Neural cell (in vitro differentiated cells): Measurements from ENCODE around the gene COX6B2. TPM values are rescaled to one million over a fixed set of nuclear protein-coding genes. Genes with fewer than 3 reads are reported as not detected.

Experiments
- H2AFZ ChIP-seq: fragments of 200-600, 300-800 bp; sonication (generic), shearing (Covaris generic); 2 replicates; pipeline ENCODE4 v1.6.0; 2014; ENCODE audit warnings: low read depth, mild to moderate bottlenecking, antibody characterized with exemption, low read length, moderate library complexity
- H3F3A ChIP-seq: fragments of 200-600 bp; shearing (Covaris generic); 2 replicates; pipeline ENCODE4 v1.6.1; 2016; ENCODE audit warnings: mild to moderate bottlenecking, moderate library complexity, mixed read lengths, antibody characterized with exemption, low read length; ENCODE audit not compliant: insufficient read depth, poor library complexity, severe bottlenecking
- H3K27ac ChIP-seq: fragments of 200-600, 300-800 bp; sonication (generic), shearing (Covaris generic); 2 replicates; pipeline ENCODE4 v1.5.1; 2014; ENCODE audit warnings: mild to moderate bottlenecking, low read length, moderate library complexity
- H3K27me3 ChIP-seq: fragments of 300-800, 200-600 bp; sonication (generic), shearing (Covaris generic); 2 replicates; pipeline ENCODE4 v1.6.0; 2014; ENCODE audit warnings: mild to moderate bottlenecking, low read depth, low read length, moderate library complexity; ENCODE audit not compliant: insufficient read depth
- H3K36me3 ChIP-seq: fragments of 300-800, 200-600 bp; sonication (generic), shearing (Covaris generic); 2 replicates; pipeline ENCODE4 v1.5.1; 2014; ENCODE audit warnings: mild to moderate bottlenecking, antibody characterized with exemption, low read length, moderate library complexity; ENCODE audit not compliant: insufficient read depth
- H3K4me2 ChIP-seq: fragments of 300-800, 200-600 bp; sonication (generic), shearing (Covaris generic); 2 replicates; pipeline ENCODE4 v1.6.0; 2014; ENCODE audit warnings: mild to moderate bottlenecking, low read length
- H3K4me3 ChIP-seq: fragments of 300-800, 200-600 bp; sonication (generic), shearing (Covaris generic); 2 replicates; pipeline ENCODE4 v1.5.1; 2014; ENCODE audit warnings: mild to moderate bottlenecking, low read length, moderate library complexity
- H3K79me2 ChIP-seq: fragments of 200-600 bp; shearing (Covaris generic); replicated peaks from 2 replicates; pipeline ENCODE4 v1.6.0; 2014; ENCODE audit warnings: mild to moderate bottlenecking, low read length, moderate library complexity; ENCODE audit not compliant: insufficient read depth
- H3K9ac ChIP-seq: fragments of 300-800, 200-600 bp; sonication (generic), shearing (Covaris generic); 2 replicates; pipeline ENCODE4 v1.6.1; 2016; ENCODE audit warnings: mild to moderate bottlenecking, low read length, mixed read lengths
- H3K9me2 ChIP-seq: fragments of 200-600 bp; shearing (Covaris generic); 2 replicates; pipeline ENCODE4 v1.6.1; 2016; ENCODE audit warnings: mild to moderate bottlenecking, low read length, mixed read lengths; ENCODE audit not compliant: insufficient read depth
- H3K9me3 ChIP-seq: fragments of 200-600, 300-800 bp; sonication (generic), shearing (Covaris generic); 2 replicates; pipeline ENCODE4 v1.6.1; 2016; ENCODE audit warnings: mild to moderate bottlenecking, mixed run types, low read length, moderate library complexity, mixed read lengths
- H4K20me1 ChIP-seq: fragments of 200-600 bp; shearing (Covaris generic); 2 replicates; pipeline ENCODE4 v1.6.1; 2016; ENCODE audit warnings: mild to moderate bottlenecking, mixed run types; ENCODE audit not compliant: insufficient read depth
- EP300 ChIP-seq: fragments of 450-650 bp; conservative IDR thresholded peaks from 2 replicates; pipeline ENCODE4 v1.6.1; 2014; ENCODE audit warnings: antibody characterized with exemption, mild to moderate bottlenecking, moderate library complexity; ENCODE audit not compliant: poor library complexity, severe bottlenecking
- EZH2 ChIP-seq: fragments of 200-600, 300-800 bp; shearing (Covaris generic), sonication (generic); IDR thresholded peaks from 2 replicates; pipeline ENCODE4 v1.6.1; 2014; ENCODE audit warnings: antibody characterized with exemption, low read length, borderline replicate concordance, mild to moderate bottlenecking; ENCODE audit not compliant: insufficient read depth, poor library complexity, severe bottlenecking
- MXI1 ChIP-seq: fragments of 450-650 bp; conservative IDR thresholded peaks from 2 replicates; pipeline ENCODE4 v1.6.1; 2014; ENCODE audit warnings: antibody characterized with exemption, mild to moderate bottlenecking; ENCODE audit not compliant: poor library complexity, severe bottlenecking
- POLR2AphosphoS5 ChIP-seq: IDR thresholded peaks from 2 replicates; pipeline ENCODE4 v1.6.1; 2012
- RAD21 ChIP-seq: fragments of 450-650 bp; conservative IDR thresholded peaks from 2 replicates; pipeline ENCODE4 v1.6.1; 2014; ENCODE audit warnings: antibody characterized with exemption, mild to moderate bottlenecking, moderate library complexity
- SMC3 ChIP-seq: fragments of 450-650 bp; conservative IDR thresholded peaks from 2 replicates; pipeline ENCODE4 v1.6.1; 2014; ENCODE audit warnings: antibody characterized with exemption, mild to moderate bottlenecking, moderate library complexity; ENCODE audit not compliant: poor library complexity
- TAF1 ChIP-seq: IDR thresholded peaks from 2 replicates; pipeline ENCODE4 v1.6.1; 2012; ENCODE audit warnings: low read depth
- polyA plus RNA-seq: library from polyadenylated mRNA; depleted of rRNA; stranded (reverse); fragments of >200 nt; gene quantifications from 2 replicates; pipeline ENCODE4 v1.2.3, GENCODE V29; 2014
- TF ChIP-seq, protein P1 (sequence below): IDR thresholded peaks from 2 replicates; pipeline ENCODE4 v1.6.1; 2012; ENCODE audit warnings: borderline replicate concordance
- TF ChIP-seq, protein P2 (sequence below): fragments of 450-650 bp; IDR thresholded peaks from 2 replicates; pipeline ENCODE4 v1.5.1; 2014; ENCODE audit warnings: antibody characterized with exemption, mild to moderate bottlenecking, moderate library complexity; ENCODE audit not compliant: poor library complexity, severe bottlenecking

COX6B2 gene
- polyA plus RNA-seq, 1 donor from 2014 or later, result 0.17 TPM

DNA sequence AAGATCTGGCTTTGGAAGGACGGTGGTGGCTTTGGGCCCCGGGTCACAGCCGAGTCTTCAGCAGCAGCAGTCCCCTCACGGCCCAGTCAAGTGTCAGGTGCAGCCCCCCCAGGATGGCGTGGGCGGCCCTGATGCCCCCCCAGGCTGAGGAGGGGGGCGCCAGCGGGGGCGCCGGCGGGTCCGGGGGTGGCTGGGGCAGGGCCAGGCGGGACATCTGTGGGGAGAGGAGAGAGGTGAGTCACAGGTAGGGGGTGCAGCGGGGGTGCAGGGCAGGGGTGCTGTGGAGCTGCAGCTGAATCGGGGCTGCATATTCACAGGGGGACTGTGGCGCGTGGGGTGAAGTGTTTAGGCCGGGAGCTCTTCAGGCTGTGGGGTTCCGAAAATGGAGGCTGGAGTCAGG is 11.4 kb upstream of the COX6B2 start:
- no peak overlapping the region for H2AFZ ChIP-seq
- no peaks in the 10 kb centered on the region for H3K9me2 ChIP-seq
- H3K79me2 ChIP-seq, result no peaks in the 10 kb centered on the region
- H3K27ac ChIP-seq, result no peak overlapping the region
- H3F3A ChIP-seq, result no peaks in the 10 kb centered on the region
- no peak overlapping the region for H3K4me2 ChIP-seq
- H3K27me3 ChIP-seq, result peaks cover 31% of the 10 kb centered on the region
- no peak overlapping the region for H3K4me3 ChIP-seq
- no peak overlapping the region for H3K9ac ChIP-seq
- TF ChIP-seq MXI1 (no peak), EZH2 (no peak), RAD21 (no peak), POLR2AphosphoS5 (no peak), TAF1 (no peak), SMC3 (no peak), EP300 (no peak)
- TF ChIP-seq, protein P1, sequence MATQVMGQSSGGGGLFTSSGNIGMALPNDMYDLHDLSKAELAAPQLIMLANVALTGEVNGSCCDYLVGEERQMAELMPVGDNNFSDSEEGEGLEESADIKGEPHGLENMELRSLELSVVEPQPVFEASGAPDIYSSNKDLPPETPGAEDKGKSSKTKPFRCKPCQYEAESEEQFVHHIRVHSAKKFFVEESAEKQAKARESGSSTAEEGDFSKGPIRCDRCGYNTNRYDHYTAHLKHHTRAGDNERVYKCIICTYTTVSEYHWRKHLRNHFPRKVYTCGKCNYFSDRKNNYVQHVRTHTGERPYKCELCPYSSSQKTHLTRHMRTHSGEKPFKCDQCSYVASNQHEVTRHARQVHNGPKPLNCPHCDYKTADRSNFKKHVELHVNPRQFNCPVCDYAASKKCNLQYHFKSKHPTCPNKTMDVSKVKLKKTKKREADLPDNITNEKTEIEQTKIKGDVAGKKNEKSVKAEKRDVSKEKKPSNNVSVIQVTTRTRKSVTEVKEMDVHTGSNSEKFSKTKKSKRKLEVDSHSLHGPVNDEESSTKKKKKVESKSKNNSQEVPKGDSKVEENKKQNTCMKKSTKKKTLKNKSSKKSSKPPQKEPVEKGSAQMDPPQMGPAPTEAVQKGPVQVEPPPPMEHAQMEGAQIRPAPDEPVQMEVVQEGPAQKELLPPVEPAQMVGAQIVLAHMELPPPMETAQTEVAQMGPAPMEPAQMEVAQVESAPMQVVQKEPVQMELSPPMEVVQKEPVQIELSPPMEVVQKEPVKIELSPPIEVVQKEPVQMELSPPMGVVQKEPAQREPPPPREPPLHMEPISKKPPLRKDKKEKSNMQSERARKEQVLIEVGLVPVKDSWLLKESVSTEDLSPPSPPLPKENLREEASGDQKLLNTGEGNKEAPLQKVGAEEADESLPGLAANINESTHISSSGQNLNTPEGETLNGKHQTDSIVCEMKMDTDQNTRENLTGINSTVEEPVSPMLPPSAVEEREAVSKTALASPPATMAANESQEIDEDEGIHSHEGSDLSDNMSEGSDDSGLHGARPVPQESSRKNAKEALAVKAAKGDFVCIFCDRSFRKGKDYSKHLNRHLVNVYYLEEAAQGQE, result no peak
- TF ChIP-seq, protein P2, sequence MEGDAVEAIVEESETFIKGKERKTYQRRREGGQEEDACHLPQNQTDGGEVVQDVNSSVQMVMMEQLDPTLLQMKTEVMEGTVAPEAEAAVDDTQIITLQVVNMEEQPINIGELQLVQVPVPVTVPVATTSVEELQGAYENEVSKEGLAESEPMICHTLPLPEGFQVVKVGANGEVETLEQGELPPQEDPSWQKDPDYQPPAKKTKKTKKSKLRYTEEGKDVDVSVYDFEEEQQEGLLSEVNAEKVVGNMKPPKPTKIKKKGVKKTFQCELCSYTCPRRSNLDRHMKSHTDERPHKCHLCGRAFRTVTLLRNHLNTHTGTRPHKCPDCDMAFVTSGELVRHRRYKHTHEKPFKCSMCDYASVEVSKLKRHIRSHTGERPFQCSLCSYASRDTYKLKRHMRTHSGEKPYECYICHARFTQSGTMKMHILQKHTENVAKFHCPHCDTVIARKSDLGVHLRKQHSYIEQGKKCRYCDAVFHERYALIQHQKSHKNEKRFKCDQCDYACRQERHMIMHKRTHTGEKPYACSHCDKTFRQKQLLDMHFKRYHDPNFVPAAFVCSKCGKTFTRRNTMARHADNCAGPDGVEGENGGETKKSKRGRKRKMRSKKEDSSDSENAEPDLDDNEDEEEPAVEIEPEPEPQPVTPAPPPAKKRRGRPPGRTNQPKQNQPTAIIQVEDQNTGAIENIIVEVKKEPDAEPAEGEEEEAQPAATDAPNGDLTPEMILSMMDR, result no peak
- H3K36me3 ChIP-seq, result no peaks in the 10 kb centered on the region
- no peaks in the 10 kb centered on the region for H3K9me3 ChIP-seq
- no peaks in the 10 kb centered on the region for H4K20me1 ChIP-seq

DNA sequence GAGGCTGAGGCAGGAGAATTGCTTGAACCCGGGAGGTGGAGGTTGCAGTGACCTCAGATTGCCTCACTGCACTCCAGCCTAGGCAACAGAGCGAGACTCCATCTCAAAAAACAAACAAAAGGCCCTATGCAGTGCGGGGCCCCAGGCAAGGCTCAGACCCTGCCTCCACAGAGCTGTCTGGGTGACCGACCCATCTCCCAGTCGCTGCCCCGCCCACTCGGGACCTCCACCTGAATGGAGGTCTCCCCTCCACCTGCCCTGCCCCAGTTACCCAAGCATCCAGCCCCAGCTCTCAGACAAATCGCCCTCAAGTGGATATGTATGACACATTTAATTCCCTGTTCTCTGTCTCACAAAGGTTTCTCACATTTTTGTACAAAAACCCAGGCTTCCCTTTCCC is 10.7 kb upstream of the COX6B2 start:
- no peaks in the 10 kb centered on the region for H3F3A ChIP-seq
- H3K36me3 ChIP-seq, result no peaks in the 10 kb centered on the region
- H3K9ac ChIP-seq, result no peak overlapping the region
- H3K79me2 ChIP-seq, result no peaks in the 10 kb centered on the region
- TF ChIP-seq, protein P1, result no peak
- TF ChIP-seq RAD21 (no peak), POLR2AphosphoS5 (no peak), MXI1 (no peak), TAF1 (no peak), EP300 (no peak), EZH2 (no peak), SMC3 (no peak)
- TF ChIP-seq, protein P2, result no peak
- no peak overlapping the region for H3K4me3 ChIP-seq
- H4K20me1 ChIP-seq, result no peaks in the 10 kb centered on the region
- H3K4me2 ChIP-seq, result no peak overlapping the region
- H2AFZ ChIP-seq, result no peak overlapping the region
- no peak overlapping the region for H3K27ac ChIP-seq
- no peaks in the 10 kb centered on the region for H3K9me2 ChIP-seq
- H3K27me3 ChIP-seq, result peaks cover 25% of the 10 kb centered on the region
- no peaks in the 10 kb centered on the region for H3K9me3 ChIP-seq
